GM23338 (cell line): Measurements from ENCODE around the gene FEN1. TPM values are rescaled to one million over a fixed set of nuclear protein-coding genes. Genes with fewer than 3 reads are reported as not detected.

Experiments used
- EZH2 ChIP-seq: fragments of 200-600 bp; sonication (generic); IDR thresholded peaks from one replicate; pipeline ENCODE4 v1.8.0; 2017; ENCODE audit warnings: antibody characterized with exemption, mild to moderate bottlenecking, low read depth; ENCODE audit not compliant: unreplicated experiment
- EZH2phosphoT487 ChIP-seq: fragments of 200-600 bp; sonication (generic); IDR thresholded peaks from one replicate; pipeline ENCODE4 v1.8.1; 2018; ENCODE audit warnings: antibody characterized with exemption; ENCODE audit not compliant: unreplicated experiment
- NANOG ChIP-seq: IDR thresholded peaks from 2 replicates; pipeline ENCODE4 v1.6.1; 2016; ENCODE audit warnings: antibody characterized with exemption, borderline replicate concordance
- POLR2AphosphoS5 ChIP-seq: IDR thresholded peaks from 2 replicates; pipeline ENCODE4 v1.6.1; 2016; ENCODE audit warnings: antibody characterized with exemption, low read depth
- STAT1 ChIP-seq: IDR thresholded peaks from one replicate; pipeline ENCODE4 v1.6.1; 2016; ENCODE audit warnings: antibody characterized with exemption; ENCODE audit not compliant: unreplicated experiment
- ZNF114 ChIP-seq: fragments of 250-450 bp; sonication (Bioruptor Pico); IDR thresholded peaks from 2 replicates; pipeline ENCODE4 v1.5.0; 2020; ENCODE audit warnings: mild to moderate bottlenecking, moderate library complexity
- ZNF331 ChIP-seq: fragments of 250-450 bp; sonication (Bioruptor Pico); IDR thresholded peaks from 2 replicates; pipeline ENCODE4 v1.5.0; 2020; ENCODE audit warnings: low read depth, mild to moderate bottlenecking, moderate library complexity
- polyA plus RNA-seq: library from polyadenylated mRNA; unstranded; fragments of >200 nt; fragmentation: Nextera tagmentation; extraction: Ambion mirVana; gene quantifications from 2 replicates; pipeline ENCODE4 v1.2.1, GENCODE V29; 2016
- total RNA-seq: library from RNA; depleted of rRNA; stranded (reverse); fragments of >200 nt; shearing (Covaris generic); gene quantifications from 2 replicates; pipeline ENCODE4 v1.2.3, GENCODE V29; 2014
- TF ChIP-seq, protein P1 (sequence below): fragments of 250-450 bp; sonication (Bioruptor Pico); IDR thresholded peaks from 2 replicates; pipeline ENCODE4 v1.5.0; 2020; ENCODE audit warnings: mild to moderate bottlenecking, moderate library complexity
- TF ChIP-seq, protein P2 (sequence below), 2 experiments: fragments of 200-600 bp in 1 of 2; sonication (generic) in 1 of 2; conservative IDR thresholded peaks; 2 replicates each; pipeline versions ENCODE4 v1.5.1 to v1.6.1; 2016 to 2017; ENCODE audit warnings: antibody characterized with exemption in 2 of 2, low read depth in 2 of 2, mild to moderate bottlenecking in 2 of 2, moderate library complexity in 1 of 2
- TF ChIP-seq, protein P3 (sequence below): IDR thresholded peaks from 2 replicates; pipeline ENCODE4 v1.6.1; 2016; ENCODE audit warnings: antibody characterized with exemption

The FEN1 gene
- total and polyA plus RNA-seq, 2 experiments from 2014 or later: 85.1 to 89.0 TPM

DNA sequence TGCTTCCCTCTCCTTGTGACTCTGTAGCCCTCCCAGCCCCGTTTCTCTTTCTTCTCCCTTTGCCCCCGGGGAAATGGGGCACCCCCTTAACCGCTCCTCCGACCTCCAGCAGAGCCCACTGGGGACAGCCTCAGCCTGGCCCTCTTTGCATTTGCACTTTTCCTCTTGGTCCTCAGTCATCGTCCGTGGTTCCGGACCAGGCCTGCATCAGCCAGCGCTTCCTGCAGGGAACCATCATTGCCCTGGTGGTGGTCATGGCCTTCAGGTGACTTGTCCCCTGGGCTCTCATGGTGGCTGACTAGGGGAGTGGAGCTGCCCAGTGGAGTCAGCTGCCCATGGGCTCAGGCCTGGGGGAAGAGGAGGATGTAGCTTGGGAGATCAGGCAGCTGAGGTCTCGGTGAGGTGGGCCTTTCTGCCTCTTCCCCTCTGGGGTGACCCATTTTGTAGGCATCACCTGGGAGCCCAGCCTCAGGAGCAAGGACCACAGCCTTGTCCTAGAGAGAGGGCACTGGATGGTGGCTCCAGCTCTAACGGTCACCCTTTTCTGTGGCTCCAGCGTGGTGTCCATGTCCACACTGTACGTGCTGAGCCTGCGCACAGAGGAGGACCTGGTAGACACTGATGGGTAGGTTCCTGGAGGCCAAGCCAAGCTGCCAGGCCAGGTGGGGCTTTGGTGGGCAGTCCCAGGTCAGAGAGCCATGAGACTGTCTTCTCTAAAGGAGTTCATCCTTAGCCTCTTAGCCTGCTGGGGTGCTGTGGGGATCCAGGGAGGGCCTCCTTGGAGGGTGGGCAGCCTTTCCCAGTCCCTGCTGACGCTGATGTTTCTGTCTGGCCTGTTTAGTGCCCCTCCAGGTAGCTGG, 12.8 kb upstream of the FEN1 start (continued):
- TF ChIP-seq, protein P1, sequence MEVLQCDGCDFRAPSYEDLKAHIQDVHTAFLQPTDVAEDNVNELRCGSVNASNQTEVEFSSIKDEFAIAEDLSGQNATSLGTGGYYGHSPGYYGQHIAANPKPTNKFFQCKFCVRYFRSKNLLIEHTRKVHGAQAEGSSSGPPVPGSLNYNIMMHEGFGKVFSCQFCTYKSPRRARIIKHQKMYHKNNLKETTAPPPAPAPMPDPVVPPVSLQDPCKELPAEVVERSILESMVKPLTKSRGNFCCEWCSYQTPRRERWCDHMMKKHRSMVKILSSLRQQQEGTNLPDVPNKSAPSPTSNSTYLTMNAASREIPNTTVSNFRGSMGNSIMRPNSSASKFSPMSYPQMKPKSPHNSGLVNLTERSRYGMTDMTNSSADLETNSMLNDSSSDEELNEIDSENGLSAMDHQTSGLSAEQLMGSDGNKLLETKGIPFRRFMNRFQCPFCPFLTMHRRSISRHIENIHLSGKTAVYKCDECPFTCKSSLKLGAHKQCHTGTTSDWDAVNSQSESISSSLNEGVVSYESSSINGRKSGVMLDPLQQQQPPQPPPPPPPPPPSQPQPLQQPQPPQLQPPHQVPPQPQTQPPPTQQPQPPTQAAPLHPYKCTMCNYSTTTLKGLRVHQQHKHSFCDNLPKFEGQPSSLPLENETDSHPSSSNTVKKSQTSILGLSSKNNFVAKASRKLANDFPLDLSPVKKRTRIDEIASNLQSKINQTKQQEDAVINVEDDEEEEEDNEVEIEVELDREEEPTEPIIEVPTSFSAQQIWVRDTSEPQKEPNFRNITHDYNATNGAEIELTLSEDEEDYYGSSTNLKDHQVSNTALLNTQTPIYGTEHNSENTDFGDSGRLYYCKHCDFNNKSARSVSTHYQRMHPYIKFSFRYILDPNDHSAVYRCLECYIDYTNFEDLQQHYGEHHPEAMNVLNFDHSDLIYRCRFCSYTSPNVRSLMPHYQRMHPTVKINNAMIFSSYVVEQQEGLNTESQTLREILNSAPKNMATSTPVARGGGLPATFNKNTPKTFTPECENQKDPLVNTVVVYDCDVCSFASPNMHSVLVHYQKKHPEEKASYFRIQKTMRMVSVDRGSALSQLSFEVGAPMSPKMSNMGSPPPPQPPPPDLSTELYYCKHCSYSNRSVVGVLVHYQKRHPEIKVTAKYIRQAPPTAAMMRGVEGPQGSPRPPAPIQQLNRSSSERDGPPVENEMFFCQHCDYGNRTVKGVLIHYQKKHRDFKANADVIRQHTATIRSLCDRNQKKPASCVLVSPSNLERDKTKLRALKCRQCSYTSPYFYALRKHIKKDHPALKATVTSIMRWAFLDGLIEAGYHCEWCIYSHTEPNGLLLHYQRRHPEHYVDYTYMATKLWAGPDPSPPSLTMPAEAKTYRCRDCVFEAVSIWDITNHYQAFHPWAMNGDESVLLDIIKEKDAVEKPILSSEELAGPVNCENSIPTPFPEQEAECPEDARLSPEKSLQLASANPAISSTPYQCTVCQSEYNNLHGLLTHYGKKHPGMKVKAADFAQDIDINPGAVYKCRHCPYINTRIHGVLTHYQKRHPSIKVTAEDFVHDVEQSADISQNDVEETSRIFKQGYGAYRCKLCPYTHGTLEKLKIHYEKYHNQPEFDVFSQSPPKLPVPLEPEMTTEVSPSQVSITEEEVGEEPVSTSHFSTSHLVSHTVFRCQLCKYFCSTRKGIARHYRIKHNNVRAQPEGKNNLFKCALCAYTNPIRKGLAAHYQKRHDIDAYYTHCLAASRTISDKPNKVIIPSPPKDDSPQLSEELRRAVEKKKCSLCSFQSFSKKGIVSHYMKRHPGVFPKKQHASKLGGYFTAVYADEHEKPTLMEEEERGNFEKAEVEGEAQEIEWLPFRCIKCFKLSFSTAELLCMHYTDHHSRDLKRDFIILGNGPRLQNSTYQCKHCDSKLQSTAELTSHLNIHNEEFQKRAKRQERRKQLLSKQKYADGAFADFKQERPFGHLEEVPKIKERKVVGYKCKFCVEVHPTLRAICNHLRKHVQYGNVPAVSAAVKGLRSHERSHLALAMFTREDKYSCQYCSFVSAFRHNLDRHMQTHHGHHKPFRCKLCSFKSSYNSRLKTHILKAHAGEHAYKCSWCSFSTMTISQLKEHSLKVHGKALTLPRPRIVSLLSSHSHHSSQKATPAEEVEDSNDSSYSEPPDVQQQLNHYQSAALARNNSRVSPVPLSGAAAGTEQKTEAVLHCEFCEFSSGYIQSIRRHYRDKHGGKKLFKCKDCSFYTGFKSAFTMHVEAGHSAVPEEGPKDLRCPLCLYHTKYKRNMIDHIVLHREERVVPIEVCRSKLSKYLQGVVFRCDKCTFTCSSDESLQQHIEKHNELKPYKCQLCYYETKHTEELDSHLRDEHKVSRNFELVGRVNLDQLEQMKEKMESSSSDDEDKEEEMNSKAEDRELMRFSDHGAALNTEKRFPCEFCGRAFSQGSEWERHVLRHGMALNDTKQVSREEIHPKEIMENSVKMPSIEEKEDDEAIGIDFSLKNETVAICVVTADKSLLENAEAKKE (CRISPR knock-in tag): no peak
- TF ChIP-seq EZH2phosphoT487 (no peak), ZNF114 (CRISPR knock-in tag) (no peak), EZH2 (no peak), POLR2AphosphoS5 (no peak), ZNF331 (CRISPR knock-in tag) (no peak), STAT1 (no peak), NANOG (no peak)
- TF ChIP-seq, protein P2, sequence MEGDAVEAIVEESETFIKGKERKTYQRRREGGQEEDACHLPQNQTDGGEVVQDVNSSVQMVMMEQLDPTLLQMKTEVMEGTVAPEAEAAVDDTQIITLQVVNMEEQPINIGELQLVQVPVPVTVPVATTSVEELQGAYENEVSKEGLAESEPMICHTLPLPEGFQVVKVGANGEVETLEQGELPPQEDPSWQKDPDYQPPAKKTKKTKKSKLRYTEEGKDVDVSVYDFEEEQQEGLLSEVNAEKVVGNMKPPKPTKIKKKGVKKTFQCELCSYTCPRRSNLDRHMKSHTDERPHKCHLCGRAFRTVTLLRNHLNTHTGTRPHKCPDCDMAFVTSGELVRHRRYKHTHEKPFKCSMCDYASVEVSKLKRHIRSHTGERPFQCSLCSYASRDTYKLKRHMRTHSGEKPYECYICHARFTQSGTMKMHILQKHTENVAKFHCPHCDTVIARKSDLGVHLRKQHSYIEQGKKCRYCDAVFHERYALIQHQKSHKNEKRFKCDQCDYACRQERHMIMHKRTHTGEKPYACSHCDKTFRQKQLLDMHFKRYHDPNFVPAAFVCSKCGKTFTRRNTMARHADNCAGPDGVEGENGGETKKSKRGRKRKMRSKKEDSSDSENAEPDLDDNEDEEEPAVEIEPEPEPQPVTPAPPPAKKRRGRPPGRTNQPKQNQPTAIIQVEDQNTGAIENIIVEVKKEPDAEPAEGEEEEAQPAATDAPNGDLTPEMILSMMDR (conservative IDR thresholded peaks at IDR 0.05; ENCODE audit: low read depth in 2 of 2): no peak
- TF ChIP-seq, protein P3, sequence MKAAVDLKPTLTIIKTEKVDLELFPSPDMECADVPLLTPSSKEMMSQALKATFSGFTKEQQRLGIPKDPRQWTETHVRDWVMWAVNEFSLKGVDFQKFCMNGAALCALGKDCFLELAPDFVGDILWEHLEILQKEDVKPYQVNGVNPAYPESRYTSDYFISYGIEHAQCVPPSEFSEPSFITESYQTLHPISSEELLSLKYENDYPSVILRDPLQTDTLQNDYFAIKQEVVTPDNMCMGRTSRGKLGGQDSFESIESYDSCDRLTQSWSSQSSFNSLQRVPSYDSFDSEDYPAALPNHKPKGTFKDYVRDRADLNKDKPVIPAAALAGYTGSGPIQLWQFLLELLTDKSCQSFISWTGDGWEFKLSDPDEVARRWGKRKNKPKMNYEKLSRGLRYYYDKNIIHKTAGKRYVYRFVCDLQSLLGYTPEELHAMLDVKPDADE: no peak
